Cardiac muscle cell (in vitro differentiated cells and primary cell): ENCODE data around the gene MIA. TPM values are rescaled to one million over a fixed set of nuclear protein-coding genes. Genes with fewer than 3 reads are reported as not detected.

ENCODE experiments used
- DNase-seq, 2 donors: peaks; one replicate each; pipeline versions ENCODE4 v3.0.0 to v3.0.0-alpha.2; 2010 to 2017; ENCODE audit warnings: low read depth in 1 of 2, low spot score in 1 of 2
- H3K27ac ChIP-seq: fragments of 200-600 bp; sonication (generic); 2 replicates; pipeline ENCODE4 v1.5.1; 2016
- H3K27me3 ChIP-seq: fragments of 200-600 bp; sonication (generic); 2 replicates; pipeline ENCODE4 v1.6.0; 2016; ENCODE audit warnings: control low read depth
- H3K36me3 ChIP-seq: fragments of 200-600 bp; sonication (generic); 2 replicates; pipeline ENCODE4 v1.5.1; 2016; ENCODE audit warnings: control low read depth
- H3K4me1 ChIP-seq: fragments of 200-600 bp; sonication (generic); 2 replicates; pipeline ENCODE4 v1.8.1; 2017; ENCODE audit warnings: low read depth, mild to moderate bottlenecking, mixed run types
- H3K4me3 ChIP-seq: fragments of 200-600 bp; sonication (generic); 2 replicates; pipeline ENCODE4 v1.5.1; 2016; ENCODE audit warnings: mild to moderate bottlenecking
- H3K9me3 ChIP-seq: fragments of 200-600 bp; sonication (generic); 2 replicates; pipeline ENCODE4 v1.5.1; 2017; ENCODE audit warnings: low read depth, mild to moderate bottlenecking, control low read depth
- polyA plus RNA-seq: library from polyadenylated mRNA; unstranded; fragments of >200 nt; fragmentation: Nextera tagmentation; extraction: Ambion mirVana; gene quantifications from 2 replicates; pipeline ENCODE4 v1.2.1, GENCODE V29; 2016
- total RNA-seq: library from RNA; depleted of rRNA; stranded (reverse); fragments of >200 nt; gene quantifications from 2 replicates; pipeline ENCODE4 v1.2.3, GENCODE V29; 2016
- TF ChIP-seq, protein P1 (sequence below): IDR thresholded peaks from 2 replicates; pipeline ENCODE4 v1.5.1; 2012; ENCODE audit warnings: low read depth, mild to moderate bottlenecking, low read length

MIA gene
- total and polyA plus RNA-seq, 2 experiments from 2014 or later: not detected

DNA sequence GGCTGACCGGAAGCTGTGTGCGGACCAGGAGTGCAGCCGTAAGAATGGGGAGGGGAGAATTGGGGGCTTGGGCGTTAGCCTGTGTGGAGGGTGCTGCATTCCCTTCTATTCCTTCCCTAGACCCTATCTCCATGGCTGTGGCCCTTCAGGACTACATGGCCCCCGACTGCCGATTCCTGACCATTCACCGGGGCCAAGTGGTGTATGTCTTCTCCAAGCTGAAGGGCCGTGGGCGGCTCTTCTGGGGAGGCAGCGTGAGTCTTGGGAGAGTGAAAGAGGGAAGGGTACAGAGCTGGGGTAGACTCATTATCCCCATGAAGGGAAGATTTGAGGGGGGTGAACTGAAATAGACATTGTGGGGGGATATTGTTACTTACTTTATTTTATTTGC lies 306 bp downstream of the MIA start:
- H3K4me3 ChIP-seq: no peak overlapping the region
- TF ChIP-seq, protein P1, sequence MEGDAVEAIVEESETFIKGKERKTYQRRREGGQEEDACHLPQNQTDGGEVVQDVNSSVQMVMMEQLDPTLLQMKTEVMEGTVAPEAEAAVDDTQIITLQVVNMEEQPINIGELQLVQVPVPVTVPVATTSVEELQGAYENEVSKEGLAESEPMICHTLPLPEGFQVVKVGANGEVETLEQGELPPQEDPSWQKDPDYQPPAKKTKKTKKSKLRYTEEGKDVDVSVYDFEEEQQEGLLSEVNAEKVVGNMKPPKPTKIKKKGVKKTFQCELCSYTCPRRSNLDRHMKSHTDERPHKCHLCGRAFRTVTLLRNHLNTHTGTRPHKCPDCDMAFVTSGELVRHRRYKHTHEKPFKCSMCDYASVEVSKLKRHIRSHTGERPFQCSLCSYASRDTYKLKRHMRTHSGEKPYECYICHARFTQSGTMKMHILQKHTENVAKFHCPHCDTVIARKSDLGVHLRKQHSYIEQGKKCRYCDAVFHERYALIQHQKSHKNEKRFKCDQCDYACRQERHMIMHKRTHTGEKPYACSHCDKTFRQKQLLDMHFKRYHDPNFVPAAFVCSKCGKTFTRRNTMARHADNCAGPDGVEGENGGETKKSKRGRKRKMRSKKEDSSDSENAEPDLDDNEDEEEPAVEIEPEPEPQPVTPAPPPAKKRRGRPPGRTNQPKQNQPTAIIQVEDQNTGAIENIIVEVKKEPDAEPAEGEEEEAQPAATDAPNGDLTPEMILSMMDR: no peak
- H3K9me3 ChIP-seq: no peaks in the 10 kb centered on the region
- H3K36me3 ChIP-seq: no peaks in the 10 kb centered on the region
- H3K27me3 ChIP-seq: no peaks in the 10 kb centered on the region
- no peak for DNase-seq
- H3K4me1 ChIP-seq: no peaks in the 10 kb centered on the region
- no peak overlapping the region for H3K27ac ChIP-seq

DNA sequence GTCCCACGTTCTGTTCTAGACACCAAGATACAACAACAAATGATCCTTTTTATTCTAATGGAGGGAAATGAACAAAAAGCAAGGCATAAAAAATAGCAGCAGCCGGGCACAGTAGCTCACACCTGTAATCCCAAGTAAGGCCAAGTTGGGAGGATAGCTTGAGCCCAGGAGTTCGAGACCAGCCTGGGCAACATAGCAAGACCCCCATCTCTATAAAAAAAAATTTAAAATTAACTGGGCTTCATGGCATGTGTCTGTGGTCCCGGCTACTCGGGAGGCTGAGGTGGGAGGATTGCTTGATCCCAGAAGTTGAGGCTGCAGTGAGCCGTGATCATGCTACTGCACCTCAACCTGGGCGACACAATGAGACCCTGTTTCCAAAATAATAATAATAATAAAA lies 1.0 kb downstream of the MIA start:
- Histone ChIP-seq H3K4me1 (no peaks in the 10 kb centered on the region), H3K4me3 (no peak overlapping the region), H3K9me3 (no peaks in the 10 kb centered on the region), H3K27ac (peak overlapping the region; percentile 98), H3K27me3 (no peaks in the 10 kb centered on the region), H3K36me3 (no peaks in the 10 kb centered on the region)
- TF ChIP-seq, protein P1: no peak
- no peak for DNase-seq

DNA sequence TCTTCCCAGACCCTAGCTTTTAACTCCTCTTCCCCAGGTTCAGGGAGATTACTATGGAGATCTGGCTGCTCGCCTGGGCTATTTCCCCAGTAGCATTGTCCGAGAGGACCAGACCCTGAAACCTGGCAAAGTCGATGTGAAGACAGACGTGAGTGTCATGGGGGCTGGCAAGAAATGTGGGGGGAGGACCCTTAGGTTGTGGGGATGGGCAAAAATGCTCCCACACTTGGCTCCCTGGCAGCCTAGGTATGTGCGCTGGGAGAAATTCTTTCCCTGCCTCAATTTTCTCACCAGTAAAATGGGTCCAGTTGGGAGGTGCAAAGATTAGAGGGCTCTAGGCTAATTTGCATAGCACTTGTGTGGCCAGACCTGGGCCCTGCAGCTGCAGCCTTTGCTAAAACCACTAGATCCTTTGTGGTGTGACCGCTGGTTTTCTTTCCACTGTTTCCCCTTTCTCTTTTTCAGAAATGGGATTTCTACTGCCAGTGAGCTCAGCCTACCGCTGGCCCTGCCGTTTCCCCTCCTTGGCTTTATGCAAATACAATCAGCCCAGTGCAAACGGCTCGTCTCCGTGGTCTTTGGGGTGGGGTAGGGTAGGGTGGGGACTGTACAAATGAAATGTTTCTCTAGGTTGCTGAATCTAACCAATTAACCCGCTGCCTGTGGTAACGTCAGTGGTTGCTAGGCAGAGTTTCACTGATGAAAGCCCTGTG lies 1.8 kb downstream of the MIA start:
- H3K4me3 ChIP-seq: peak overlapping the region; percentile 49
- peak overlapping the region; percentile 98 for H3K27ac ChIP-seq
- no peaks in the 10 kb centered on the region for H3K27me3 ChIP-seq
- peak; percentile 93 to 94 for DNase-seq
- H3K9me3 ChIP-seq: no peaks in the 10 kb centered on the region
- no peaks in the 10 kb centered on the region for H3K4me1 ChIP-seq
- H3K36me3 ChIP-seq: no peaks in the 10 kb centered on the region
- TF ChIP-seq, protein P1: no peak

DNA sequence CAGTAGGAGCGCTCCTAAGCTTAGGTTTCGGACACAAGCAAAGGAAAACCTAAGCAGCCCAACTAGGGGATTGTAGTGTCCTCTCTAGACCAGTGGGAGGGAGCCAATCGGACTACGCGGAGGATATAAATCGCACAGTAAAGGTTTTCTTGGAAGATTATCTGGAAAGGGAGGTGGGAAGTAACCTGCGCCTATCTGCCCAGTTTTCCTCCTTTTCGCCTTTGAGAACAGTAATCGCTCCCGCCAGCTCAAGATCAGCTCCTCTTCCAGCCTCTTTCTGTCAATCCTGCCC lies 2.3 kb downstream of the MIA start:
- no peaks in the 10 kb centered on the region for H3K9me3 ChIP-seq
- H3K4me1 ChIP-seq: no peaks in the 10 kb centered on the region
- no peak for DNase-seq
- no peaks in the 10 kb centered on the region for H3K27me3 ChIP-seq
- peak overlapping the region; percentile 98 for H3K27ac ChIP-seq
- TF ChIP-seq, protein P1: no peak
- H3K36me3 ChIP-seq: no peaks in the 10 kb centered on the region
- H3K4me3 ChIP-seq: peak overlapping the region; percentile 49

DNA sequence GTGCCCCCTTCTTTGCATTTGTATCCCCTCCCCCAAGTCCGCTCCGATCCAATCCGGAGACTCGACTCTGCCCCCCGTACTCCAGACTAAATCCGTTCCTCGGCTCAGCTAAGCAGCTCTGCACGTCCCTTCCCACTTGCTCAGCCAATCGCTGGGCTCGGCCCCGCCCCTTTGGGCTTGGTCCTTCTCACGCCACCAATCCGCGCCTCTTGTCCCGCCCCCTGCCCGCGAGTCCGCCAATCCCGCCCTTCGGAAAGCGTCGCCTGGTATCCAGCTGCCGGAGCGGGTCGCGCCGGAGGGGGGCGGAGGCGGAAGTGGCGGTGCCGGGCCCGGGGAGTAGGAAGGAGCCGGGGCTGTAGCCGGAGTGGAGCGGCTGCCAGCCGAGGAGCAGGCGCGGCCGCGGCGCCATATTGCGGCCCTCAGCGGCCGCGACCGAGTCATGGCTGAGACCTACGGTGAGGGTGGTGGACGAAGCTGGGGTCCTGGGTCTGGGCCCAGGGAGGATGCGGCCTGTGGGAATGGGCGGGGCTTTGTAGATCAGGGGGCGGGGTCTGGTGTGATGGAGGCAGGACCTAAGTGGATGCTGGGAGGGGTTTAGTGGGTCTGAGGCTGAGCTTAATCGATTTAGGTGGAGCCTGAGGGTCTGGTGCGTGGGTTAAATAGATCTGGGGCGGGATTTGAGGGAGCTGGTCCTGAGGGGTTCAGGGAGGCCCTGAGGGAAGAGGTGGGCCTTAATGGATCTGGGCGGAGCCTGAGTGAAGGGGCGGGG lies 2.8 kb downstream of the MIA start, which contains the start of gene RAB4B:
TSS of gene RAB4B (plus strand) at position 311 of the 769 bp plus-strand sequence. CDS start at position 440, 129 bp downstream.
- Histone ChIP-seq H3K9me3 (no peaks in the 10 kb centered on the region), H3K27me3 (no peaks in the 10 kb centered on the region), H3K4me1 (no peaks in the 10 kb centered on the region), H3K36me3 (no peaks in the 10 kb centered on the region), H3K27ac (peak within 1 kb of the TSS; percentile 98), H3K4me3 (peak within 1 kb of the TSS; percentile 54)
- TF ChIP-seq, protein P1: no peak
- peak; percentile 100 for DNase-seq
